ENCODE measurements around the gene SELENOO.
A peak's percentile ranks its signal among the peaks of the same experiment; 100 is the strongest.

The SELENOO gene

GRCh38 chr22:50238755-50239154, 37.9 kb downstream of the SELENOO start:
- no peak for DNase-seq (ENCODE audit: low spot score)

DNA sequence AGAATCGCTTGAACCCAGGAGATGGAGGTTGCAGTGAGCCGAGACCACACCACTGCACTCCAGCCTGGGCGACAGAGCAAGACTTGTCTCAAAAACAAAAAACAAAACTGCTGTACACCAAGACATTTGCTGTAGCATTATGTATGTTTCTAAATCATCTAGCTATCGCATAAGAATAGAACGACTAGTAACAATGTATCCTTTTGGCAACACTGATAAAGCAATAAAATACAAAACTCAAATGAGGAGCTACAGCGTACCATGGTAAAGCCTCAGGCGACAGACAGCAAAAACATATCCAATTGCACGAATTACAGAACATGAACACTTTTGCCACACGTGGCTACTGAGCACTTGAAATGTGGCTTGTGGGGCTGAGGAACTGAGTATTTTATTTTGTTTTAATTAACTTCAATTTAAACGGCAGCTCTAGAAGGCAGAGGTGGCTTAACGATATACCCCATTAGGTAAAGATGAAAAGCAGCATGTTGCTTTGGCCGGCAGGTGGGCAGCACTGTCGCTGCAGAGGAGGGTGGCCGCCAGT, 41.7 kb downstream of the SELENOO start:
- DNase-seq (ENCODE audit: low spot score) = peak; percentile 36

- DNase-seq (ENCODE audit: low spot score) = peak; percentile 55
These were observed 43.0 kb downstream of the SELENOO start for GRCh38 chr22:50243685-50244419.

DNA sequence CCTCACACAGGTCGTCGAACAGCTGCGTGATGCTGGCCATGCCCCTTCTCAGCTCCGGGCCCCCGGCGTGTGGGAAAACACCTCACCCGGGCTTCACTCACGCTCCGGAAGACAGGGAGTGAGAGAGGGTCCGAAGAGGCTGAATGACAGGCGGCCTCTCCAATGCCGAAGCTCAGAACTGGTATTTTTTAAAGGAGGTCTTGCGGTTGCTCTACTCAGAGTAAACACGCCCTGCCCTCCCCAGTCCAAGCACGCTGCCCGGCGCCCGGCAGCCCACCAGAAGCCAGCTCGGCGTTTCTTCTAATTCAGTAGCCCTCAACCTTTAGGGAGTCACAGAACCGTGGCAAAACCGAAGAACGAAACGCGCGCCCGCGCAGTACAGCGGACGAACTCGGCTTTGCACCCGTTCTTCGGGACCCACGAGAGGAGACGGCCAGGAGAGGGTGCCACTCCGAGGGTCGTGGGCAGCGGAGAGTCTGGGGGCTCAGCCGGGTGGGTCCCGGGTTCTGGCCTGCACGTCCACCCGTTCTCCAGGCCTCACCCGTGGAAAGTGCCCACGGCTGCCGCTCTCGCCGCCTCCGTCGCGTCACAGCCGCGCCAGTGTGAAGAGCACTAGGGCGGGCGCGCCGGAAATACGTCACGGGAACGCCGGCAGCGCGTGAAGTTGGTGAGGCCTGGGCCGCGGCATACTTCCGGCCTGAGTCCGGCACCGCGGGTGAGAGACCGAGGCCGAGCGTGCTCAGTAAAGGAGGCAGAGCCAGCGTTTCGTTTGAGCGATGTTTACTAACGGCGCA, 43.8 kb downstream of the SELENOO start, which contains the start of gene TUBGCP6:
TSS of gene TUBGCP6 (minus strand) at position 604 of the 794 bp plus-strand sequence. CDS start at position 40, 564 bp downstream.
- DNase-seq (ENCODE audit: low spot score) = peak; percentile 94

DNA sequence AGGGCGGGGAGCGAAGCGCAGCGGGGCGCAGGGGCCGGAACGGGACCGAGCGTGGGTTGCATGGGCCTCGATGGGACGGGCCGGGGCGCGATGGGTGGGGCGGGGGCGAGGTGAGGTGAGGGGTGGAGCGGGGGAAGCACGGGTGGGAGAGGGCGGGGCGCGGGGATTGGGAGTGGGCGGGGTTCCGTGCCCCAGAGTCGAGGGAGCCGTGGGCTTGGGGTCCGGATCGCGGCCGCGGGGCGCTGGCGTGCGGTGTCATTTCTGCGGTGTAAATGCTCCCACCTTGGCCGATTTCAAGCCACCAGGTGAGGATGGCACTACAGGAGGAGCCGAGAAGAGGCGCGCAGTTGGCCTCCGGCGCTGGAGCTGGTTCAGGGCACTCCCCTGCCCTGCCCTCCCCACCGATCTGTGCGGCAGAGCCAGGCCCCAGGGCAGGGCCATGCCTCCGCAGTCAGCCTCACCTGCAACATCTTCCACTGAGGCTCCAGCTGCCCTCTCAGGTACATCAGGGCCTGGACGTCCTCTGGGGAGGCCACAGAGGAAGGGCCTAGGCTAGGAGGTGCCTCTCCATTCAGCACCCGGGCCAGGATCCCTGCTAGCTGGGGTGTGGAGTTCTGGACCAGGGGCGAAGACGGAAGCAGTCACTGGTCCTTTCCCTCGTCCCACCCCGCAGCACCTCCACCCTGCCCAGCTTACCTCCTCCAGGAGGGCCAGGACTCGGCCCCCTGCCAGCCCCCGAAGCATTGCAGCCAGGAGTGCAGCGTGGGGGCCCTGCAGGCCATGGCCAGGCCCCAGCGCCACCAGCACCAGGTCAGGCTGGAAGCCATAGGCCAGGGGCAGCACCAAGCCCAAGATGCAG, 44.6 kb downstream of the SELENOO start:
- no peak for DNase-seq (ENCODE audit: low spot score)

- DNase-seq (ENCODE audit: low spot score) = no peak
These were observed 45.7 kb downstream of the SELENOO start for GRCh38 chr22:50246242-50247175.

DNA sequence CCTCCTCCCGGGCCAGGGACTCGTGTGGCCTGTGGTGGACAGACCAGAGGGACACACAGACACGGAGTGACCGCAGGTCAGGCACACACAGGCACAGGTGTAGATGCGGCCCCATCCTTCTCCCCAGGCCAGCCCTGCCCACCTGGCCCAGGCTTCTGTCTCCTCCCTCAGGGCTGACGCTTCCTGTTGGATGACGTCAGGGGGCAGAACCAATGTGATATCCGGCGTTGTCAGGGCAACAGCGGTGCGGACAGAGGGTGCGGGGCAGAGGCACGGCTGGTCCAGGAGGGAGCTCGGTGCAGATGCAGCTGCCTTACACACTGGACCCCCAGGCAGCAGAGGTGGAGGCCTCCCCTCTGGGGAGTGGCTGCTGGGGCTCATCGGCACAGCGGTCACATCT, 46.9 kb downstream of the SELENOO start:
- no peak for DNase-seq (ENCODE audit: low spot score)

DNA sequence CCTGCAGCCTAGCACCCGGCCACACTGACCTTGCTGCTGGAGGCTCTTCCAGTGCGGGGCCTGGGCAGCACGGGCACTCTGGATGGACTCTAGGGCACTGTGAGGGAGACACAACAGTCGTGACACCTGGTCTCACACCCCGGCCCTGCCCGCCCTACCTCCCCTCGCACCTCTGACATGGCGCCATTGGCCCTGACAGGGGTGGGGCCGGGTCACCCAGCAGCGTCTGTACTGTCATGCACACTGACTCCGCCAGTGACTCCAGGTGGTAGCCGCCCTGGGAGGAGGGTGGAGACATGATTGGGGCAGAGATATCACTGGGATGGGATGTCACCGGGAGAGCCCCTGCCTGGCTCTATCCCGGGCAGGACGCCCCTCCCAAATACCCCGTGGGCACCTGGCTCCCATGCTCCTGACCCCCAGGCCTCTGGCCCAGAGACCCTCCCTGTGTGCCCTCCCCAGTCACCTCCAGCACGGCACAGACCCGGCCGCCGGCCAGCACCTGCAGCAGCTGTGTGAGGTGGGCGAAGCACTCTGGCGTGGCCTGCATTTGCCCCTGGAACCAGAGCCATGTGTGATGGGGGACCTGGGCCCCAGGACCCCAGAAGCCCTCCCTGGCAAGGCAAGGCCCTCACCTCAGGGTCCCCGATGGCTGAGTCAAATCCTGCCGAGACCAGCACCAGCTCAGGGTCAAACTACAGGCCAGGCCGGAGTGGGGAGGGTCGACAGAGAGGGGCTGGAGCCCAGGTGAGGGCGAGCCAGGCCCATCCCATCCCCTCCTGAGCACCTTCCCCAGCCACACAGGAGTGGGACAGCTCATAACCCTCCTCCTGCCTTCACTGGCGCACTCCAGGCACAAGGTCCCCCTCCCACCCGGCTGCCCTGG, 47.6 kb downstream of the SELENOO start:
- no peak for DNase-seq (ENCODE audit: low spot score)

- no peak for DNase-seq (ENCODE audit: low spot score)
These were observed 48.8 kb downstream of the SELENOO start for GRCh38 chr22:50249341-50250248.

DNA sequence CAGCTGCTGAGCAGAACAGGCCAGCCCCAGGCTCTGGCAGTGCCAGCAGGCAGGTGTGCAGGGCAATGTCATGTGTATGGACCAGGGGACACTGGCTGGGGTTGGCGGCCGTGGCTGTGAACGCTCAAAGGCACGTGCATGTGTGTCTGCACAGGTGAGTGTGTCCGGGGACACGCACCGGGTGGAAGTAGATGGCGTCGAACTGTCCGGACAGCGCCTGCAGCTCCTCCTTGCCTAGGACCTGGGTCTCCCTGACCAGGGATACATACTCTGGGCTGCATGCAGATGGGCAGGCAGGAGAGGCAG, 49.4 kb downstream of the SELENOO start:
- DNase-seq (ENCODE audit: low spot score) = no peak

DNA sequence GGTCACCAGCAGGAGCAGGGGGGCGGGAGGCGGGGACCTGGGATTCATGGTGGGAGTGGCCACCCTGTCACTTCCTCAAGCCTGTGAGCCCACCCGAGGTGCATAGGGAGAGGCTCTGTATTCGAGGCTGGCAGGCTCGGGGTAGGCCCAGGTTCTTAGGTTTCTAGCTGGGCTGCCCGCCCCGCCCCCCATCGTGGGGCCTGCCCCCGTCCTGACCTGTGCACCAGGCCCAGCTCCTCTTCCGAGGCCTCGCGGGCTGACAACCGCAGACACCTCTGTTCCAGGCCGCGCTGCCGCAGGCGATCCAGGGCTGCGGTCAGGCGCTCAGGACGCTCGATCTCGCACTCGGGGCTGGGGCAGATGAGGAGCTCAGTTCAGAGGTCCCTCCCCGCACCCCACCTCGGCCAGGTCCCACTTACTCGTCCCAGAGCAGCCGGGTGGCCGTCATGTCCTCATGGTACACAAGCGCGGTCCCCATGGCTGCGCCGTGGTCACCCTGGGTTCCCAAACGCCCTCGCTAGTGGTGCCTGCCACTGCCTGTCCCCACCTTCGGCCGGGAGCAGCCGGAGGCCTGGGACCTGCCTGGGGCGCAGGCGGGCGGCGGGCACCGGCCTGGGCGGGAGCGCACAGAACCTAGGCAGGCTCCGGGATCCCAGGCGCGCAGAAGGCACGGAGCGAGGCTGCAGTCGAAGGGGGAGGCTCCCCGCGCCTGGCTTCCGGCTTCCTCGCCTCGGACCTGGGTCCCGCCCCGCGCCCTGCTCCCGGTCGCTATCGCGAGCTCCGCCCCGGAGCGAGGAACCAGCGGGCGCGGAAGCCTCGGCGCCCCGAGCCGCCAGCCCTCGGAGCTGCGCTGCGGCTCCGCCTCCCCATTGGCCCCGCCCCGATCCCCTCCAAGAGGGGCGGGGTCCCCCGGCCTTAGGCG, 50.0 kb downstream of the SELENOO start, which contains the start of gene HDAC10:
TSS of gene HDAC10 (minus strand) at position 711 of the 922 bp plus-strand sequence. CDS start at position 478, 233 bp downstream.
- DNase-seq (ENCODE audit: low spot score) = peak; percentile 81

DNA sequence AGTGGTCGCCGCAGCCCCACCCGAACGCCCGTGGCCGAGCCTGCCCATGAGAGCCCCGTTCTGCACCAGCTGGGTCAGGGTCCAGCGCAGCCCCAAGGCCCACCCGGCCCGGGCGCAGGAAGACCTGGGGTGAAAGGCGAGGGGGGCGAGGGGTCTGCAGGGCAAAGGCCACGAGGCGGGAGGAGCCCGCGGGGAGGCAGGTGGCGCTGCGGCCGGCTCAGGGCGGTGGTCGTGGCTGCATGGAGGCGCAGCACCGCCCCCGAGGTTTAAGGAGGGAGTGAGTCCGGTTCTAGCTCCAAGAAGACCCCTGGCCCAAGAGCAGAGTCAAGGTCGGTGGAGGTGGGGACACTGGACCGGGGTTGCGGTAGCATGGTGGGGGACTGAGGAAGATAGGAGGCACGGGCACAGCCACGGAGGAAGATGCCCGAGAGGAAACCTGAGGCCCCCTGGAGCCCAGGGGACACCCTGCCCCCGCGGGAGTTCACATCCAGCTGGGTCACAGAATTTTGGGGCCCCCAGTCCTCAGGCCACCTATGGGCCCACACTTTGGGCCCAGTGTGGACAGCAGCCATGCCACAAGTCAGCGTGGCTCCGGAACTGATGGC, 50.8 kb downstream of the SELENOO start:
- DNase-seq (ENCODE audit: low spot score) = no peak

GRCh38 chr22:50252082-50253045, 51.6 kb downstream of the SELENOO start:
- peak; percentile 73 for DNase-seq (ENCODE audit: low spot score)

- DNase-seq (ENCODE audit: low spot score) = no peak
These were observed 52.5 kb downstream of the SELENOO start for GRCh38 chr22:50253046-50253915.

- DNase-seq (ENCODE audit: low spot score) = no peak
These were observed 53.1 kb downstream of the SELENOO start for GRCh38 chr22:50253941-50254340.
